Brain microvascular endothelial cell (primary cell): ENCODE data around the gene NOTUM.
A peak's percentile ranks its signal among the peaks of the same experiment; 100 is the strongest.

ENCODE experiments used
- DNase-seq: peaks from one replicate; pipeline ENCODE4 v3.0.0-alpha.2; 2020
- H3K27ac ChIP-seq: fragments of 250-450 bp; sonication (Bioruptor Pico); 2 replicates; pipeline ENCODE4 v1.5.1; 2020; ENCODE audit warnings: mild to moderate bottlenecking, moderate library complexity
- H3K27me3 ChIP-seq: fragments of 250-450 bp; sonication (Bioruptor Pico); replicated peaks from 2 replicates; pipeline ENCODE4 v1.5.1; 2020; ENCODE audit warnings: mild to moderate bottlenecking
- H3K36me3 ChIP-seq: fragments of 250-450 bp; sonication (Bioruptor Pico); replicated peaks from 2 replicates; pipeline ENCODE4 v1.5.1; 2020; ENCODE audit warnings: mild to moderate bottlenecking
- H3K4me3 ChIP-seq: 2 replicates; pipeline ENCODE4 v1.5.1; 2011; ENCODE audit warnings: low read depth, mild to moderate bottlenecking, control low read depth, low read length, moderate library complexity
- in situ Hi-C: cut with HindIII; loops from 2 replicates; pipeline ENCODE4 v1.10.0; 2017; ENCODE audit warnings: low sequenced_read_pairs, low pct_ligation_motif_present
- TF ChIP-seq, protein P1 (sequence below): IDR thresholded peaks from 2 replicates; pipeline ENCODE4 v1.5.1; 2011; ENCODE audit warnings: low read depth, mild to moderate bottlenecking, moderate library complexity, low read length, control low read depth, inconsistent platforms; ENCODE audit errors: missing control alignments

NOTUM gene

DNA sequence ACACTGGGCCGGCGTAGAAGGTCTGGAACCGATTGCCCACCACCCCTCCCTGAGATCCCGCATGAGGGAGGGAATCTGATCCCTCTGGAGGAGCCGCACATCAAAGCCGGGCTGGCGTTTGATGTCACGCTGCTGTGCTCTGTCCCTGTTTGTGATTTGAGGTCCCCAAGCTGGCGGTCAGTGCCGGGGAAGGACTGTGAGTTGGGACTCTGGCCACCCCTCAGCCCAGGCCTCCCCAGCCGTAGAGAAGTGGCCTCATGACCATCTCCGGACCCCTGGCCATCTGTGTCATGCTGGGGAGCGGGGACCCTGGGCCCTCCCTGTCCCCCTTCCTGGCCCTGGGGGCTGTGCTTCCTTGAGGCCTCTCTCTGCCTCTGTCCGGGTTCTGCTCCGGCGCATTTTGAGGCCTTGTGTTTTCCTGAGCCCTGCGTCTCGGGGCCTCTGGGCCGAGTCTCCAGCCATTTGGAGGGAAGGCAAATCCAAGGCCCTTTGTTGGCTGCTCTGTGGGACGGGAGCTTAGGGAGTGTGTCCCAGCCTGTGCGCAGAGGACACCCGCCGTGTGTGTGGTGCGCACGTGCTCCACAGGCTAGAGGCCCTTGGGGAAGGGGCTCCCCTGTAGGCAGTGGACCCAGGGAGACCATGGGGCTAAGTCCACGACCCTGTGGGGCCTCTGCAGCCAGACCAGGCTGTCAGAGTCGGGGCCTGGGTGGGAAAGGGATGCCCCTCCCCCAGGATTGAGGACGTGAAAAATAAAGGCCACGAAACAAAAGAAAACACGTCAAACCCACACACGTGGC is 31.5 kb upstream of the NOTUM start:
- TF ChIP-seq, protein P1, sequence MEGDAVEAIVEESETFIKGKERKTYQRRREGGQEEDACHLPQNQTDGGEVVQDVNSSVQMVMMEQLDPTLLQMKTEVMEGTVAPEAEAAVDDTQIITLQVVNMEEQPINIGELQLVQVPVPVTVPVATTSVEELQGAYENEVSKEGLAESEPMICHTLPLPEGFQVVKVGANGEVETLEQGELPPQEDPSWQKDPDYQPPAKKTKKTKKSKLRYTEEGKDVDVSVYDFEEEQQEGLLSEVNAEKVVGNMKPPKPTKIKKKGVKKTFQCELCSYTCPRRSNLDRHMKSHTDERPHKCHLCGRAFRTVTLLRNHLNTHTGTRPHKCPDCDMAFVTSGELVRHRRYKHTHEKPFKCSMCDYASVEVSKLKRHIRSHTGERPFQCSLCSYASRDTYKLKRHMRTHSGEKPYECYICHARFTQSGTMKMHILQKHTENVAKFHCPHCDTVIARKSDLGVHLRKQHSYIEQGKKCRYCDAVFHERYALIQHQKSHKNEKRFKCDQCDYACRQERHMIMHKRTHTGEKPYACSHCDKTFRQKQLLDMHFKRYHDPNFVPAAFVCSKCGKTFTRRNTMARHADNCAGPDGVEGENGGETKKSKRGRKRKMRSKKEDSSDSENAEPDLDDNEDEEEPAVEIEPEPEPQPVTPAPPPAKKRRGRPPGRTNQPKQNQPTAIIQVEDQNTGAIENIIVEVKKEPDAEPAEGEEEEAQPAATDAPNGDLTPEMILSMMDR: no peak
- in situ Hi-C loops: no loop called here

DNA sequence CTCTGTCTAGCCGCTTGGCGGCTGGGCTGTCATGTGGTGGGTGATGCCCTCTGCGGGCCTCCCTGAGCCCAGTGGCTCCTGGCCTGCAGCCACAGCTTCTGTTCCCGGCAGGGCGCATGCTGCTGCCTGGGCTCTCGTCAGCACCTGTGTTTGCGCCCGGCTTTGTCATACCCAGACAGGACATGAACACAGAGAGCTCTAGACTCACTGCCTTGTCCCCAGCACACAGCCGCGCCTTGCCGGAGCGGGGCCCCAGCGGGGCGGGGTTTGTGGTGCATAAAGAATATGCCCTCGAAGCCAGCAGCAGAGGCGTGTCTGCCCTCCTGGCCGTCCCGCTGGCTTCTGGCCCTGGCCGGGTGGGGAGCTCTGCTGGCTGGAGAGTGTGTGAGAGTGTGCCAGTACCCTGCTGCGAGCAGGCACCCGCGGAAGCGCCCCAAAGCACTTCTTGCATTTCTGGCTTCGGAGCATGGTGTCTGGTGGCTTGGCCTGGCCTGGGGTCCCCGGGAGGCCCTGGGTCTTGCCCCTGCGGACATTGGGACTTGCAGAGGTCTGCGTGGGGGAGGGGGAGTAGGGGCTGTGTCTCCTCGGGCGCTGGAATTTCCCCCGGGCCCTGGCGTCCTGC is 30.8 kb upstream of the NOTUM start:
- peak; percentile 22 for DNase-seq
- Histone ChIP-seq H3K36me3 (no peaks in the 10 kb centered on the region), H3K4me3 (no peak overlapping the region), H3K27ac (no peak overlapping the region), H3K27me3 (no peaks in the 10 kb centered on the region)
- in situ Hi-C loops: no loop called here
- TF ChIP-seq, protein P1: no peak

More for the DNA sequence above, 31.5 kb upstream of the NOTUM start:
- Histone ChIP-seq H3K27ac (no peak overlapping the region), H3K27me3 (no peaks in the 10 kb centered on the region), H3K4me3 (no peak overlapping the region), H3K36me3 (no peaks in the 10 kb centered on the region)
- no peak for DNase-seq

DNA sequence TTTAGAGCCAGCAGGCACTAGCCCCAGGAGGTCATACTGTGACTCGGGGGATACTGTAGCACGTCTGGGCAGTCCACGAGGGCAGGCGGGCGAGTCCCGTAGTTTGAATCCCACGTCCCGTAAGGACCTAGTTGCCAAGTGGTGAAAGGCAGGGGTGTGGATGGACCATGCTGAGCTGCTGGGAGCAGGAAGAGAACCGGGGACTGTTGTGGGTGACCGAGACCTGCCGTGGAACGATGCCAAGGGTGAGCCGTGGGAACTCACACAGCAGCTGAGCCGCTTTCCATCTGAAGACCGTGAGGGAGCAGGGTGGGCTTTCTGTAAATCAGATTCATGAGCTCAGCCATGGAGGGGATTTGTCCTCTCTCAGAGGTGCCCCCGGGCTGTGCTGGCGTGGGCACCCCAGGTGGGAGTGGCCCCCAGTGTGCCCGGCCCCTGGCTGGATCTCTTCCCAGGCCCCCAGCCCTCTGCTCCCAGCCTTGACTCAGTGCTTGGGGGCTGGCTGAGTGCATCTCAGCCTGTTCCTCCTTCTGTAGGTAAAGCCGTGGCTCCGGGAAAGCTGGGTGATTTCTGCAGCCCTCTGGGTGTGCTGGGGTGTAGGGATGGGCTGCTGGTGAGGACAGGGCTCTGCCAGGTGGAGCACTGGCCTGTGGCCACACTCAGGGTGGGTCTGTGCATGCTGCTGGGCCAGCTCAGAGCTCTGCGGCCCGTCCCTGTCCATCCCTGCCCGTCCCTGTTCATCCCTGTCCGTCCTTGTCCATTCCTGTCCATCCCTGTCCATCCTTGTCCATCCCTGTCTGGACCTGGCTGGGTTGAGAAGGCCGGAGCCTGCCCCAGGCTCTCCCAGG is 30.1 kb upstream of the NOTUM start:
- H3K4me3 ChIP-seq: no peak overlapping the region
- TF ChIP-seq, protein P1: no peak
- no peaks in the 10 kb centered on the region for H3K36me3 ChIP-seq
- H3K27me3 ChIP-seq: no peaks in the 10 kb centered on the region
- no peak overlapping the region for H3K27ac ChIP-seq
- in situ Hi-C loops: no loop called here
- DNase-seq: no peak

DNA sequence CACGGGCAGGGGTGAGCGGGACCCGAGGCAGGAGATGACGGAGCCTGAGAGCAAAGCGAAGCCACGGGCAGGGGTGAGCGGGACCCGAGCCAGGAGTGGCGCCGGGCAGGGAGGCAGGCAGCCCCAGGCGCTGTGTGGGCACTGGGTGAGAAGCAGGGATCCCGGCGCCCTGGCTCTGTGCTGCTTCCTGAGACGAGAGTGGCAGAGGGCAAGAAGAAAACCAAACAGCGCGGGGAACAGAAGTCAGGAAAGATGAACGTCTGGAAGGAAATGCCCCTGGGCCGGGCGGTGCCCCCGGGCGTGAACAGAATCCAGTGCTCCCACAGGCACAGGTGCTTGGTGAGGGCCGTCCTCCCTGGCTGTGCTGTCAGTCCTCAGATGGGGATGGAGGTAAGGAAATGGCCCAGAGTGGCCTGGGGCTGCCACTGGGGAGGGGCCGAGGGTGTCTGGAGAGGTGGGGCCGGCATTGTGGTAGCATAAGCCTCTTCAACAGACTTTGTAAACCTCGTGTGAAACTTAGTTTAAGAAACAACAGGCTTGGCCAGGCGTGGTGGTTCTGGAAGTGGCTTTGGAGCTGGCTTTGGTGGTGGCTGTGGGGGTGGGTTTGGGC is 26.3 kb upstream of the NOTUM start:
- no peak for DNase-seq
- TF ChIP-seq, protein P1: no peak
- Histone ChIP-seq H3K27me3 (no peaks in the 10 kb centered on the region), H3K27ac (no peak overlapping the region), H3K36me3 (peaks cover 13% of the 10 kb centered on the region), H3K4me3 (no peak overlapping the region)
- in situ Hi-C loops: no loop called here

DNA sequence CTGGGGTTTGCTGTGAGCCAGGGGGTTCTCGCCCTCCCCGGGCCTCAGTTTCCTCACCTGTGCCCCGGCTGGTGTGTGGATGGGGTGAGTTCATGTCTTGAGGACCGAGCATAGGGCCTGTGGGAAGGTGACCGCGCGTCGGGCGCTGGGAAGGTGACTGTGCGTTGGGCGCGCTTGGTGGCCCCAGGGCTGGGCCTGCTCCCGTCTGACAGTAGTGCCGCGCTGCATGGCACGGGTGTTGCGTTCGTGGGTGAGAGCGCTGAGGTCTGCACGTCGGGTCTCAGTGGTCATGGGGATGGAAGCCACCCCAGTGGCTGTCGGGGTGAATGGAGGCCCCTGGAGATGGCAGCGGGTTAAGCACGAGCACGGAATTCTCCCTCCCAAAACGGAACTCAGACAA is 25.6 kb upstream of the NOTUM start:
- H3K27me3 ChIP-seq: no peaks in the 10 kb centered on the region
- peaks cover 13% of the 10 kb centered on the region for H3K36me3 ChIP-seq
- TF ChIP-seq, protein P1: no peak
- in situ Hi-C loops: no loop called here
- no peak for DNase-seq
- no peak overlapping the region for H3K27ac ChIP-seq
- H3K4me3 ChIP-seq: no peak overlapping the region
